ENCODE data around the gene MDP1.
A peak's percentile ranks its signal among the peaks of the same experiment; 100 is the strongest.
"Not testable (repeated sequence)": the region's sequence is repeated elsewhere in the genome, so short reads cannot be mapped to it uniquely, and the experiment has no call there.

Gene MDP1

DNA sequence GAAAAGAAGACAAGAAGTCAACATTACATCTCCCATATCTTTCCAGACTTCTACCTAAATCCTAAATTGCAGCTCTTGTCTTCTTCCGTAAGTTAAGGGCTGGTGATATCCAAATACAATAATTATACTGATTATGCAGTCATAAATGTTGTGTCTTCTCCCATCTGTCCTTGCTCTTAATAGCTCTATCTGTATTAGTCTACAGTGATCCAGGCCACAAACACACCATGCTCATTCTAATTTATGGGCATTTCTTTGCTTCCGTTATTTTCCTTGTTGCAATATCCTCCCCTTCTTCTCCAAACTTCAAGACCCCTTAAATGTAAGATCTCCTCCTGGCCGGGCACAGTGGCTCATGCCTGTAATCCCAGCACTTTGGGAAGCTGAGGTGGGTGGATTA, 3.7 kb upstream of the MDP1 start:
- Histone ChIP-seq H4K91ac (ENCODE audit: low read depth, low read length) (no peak overlapping the region), H3K27ac (ENCODE audit: low read depth, low read length) (no peak overlapping the region), H3K27me3 (ENCODE audit: insufficient read depth, low read length) (no peaks in the 10 kb centered on the region), H2BK12ac (ENCODE audit: low read length) (no peak overlapping the region), H3K9ac (ENCODE audit: low read length) (no peak overlapping the region), H4K8ac (ENCODE audit: low read depth, low read length) (no peak overlapping the region), H3K18ac (ENCODE audit: low read length) (no peak overlapping the region), H3K79me1 (ENCODE audit: low read length) (peaks cover 3% of the 10 kb centered on the region), H2BK5ac (ENCODE audit: low read depth, low read length, poor library complexity) (no peak overlapping the region), H2AK5ac (ENCODE audit: low read length) (no peak overlapping the region), H3K23ac (ENCODE audit: low read length) (no peak overlapping the region), H3K4me2 (ENCODE audit: low read length) (no peak overlapping the region), H3K14ac (ENCODE audit: low read length) (no peak overlapping the region), H3K4me3 (ENCODE audit: low read depth, low read length) (no peak overlapping the region), H3K4ac (ENCODE audit: low read depth, low read length) (no peak overlapping the region), H4K12ac (ENCODE audit: low read depth, low read length) (no peak overlapping the region), H3K36me3 (ENCODE audit: control insufficient read depth in 1 of 2, insufficient read depth in 2 of 2, low read length in 2 of 2) (peaks cover 8 to 9% of the 10 kb centered on the region in 2 experiments), H3K9me3 (ENCODE audit: insufficient read depth, low read depth, low read length) (no peaks in the 10 kb centered on the region), H2BK120ac (ENCODE audit: insufficient read depth, low read length, poor library complexity) (no peak overlapping the region), H2AFZ (ENCODE audit: insufficient read depth, low read length, poor library complexity) (no peak overlapping the region), H3K79me2 (ENCODE audit: control insufficient read depth, insufficient read depth, low read length, poor library complexity) (peaks cover 5% of the 10 kb centered on the region), H3K4me1 (ENCODE audit: control insufficient read depth in 1 of 2, insufficient read depth in 2 of 2, low read length in 2 of 2) (no peaks in the 10 kb centered on the region)
- no peak for DNase-seq
- WGBS (ENCODE audit: extremely low coverage, insufficient coverage, insufficient read length), result no CpG with 5 or more reads among the region's 3 CpGs

DNA sequence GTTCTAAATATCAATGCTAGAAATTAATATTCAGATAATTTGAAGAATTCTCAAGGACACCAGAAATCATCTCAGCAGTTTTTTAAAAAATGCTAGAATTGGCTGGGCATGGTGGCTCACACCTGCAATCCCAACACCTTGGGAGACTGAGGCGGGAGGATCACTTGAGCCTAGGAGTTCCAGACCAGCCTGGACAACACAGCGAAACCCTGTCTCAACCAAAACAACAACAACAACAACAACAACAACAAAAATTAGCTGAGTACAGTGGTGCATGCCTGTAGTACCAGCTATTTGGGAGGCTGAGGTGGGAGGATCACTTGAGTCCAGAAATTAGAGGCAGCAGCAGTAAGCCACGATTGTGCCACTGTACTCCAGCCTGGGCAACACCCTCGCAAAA, 3.2 kb upstream of the MDP1 start:
- WGBS (ENCODE audit: extremely low coverage, insufficient coverage, insufficient read length), result no CpG with 5 or more reads among the region's 4 CpGs
- no peak overlapping the region for H2AFZ ChIP-seq (ENCODE audit: insufficient read depth, low read length, poor library complexity)
- peaks cover 5% of the 10 kb centered on the region for H3K79me2 ChIP-seq (ENCODE audit: control insufficient read depth, insufficient read depth, low read length, poor library complexity)
- no peak overlapping the region for H3K18ac ChIP-seq (ENCODE audit: low read length)
- no peak overlapping the region for H2BK12ac ChIP-seq (ENCODE audit: low read length)
- H3K14ac ChIP-seq (ENCODE audit: low read length), result no peak overlapping the region
- no peak overlapping the region for H2BK5ac ChIP-seq (ENCODE audit: low read depth, low read length, poor library complexity)
- peaks cover 3% of the 10 kb centered on the region for H3K79me1 ChIP-seq (ENCODE audit: low read length)
- peaks cover 7 to 8% of the 10 kb centered on the region in 2 experiments for H3K36me3 ChIP-seq (ENCODE audit: control insufficient read depth in 1 of 2, insufficient read depth in 2 of 2, low read length in 2 of 2)
- H3K4me1 ChIP-seq (ENCODE audit: control insufficient read depth in 1 of 2, insufficient read depth in 2 of 2, low read length in 2 of 2), result no peaks in the 10 kb centered on the region
- H4K8ac ChIP-seq (ENCODE audit: low read depth, low read length), result no peak overlapping the region
- no peak overlapping the region for H4K12ac ChIP-seq (ENCODE audit: low read depth, low read length)
- no peak overlapping the region for H3K9ac ChIP-seq (ENCODE audit: low read length)
- no peaks in the 10 kb centered on the region for H3K27me3 ChIP-seq (ENCODE audit: insufficient read depth, low read length)
- H3K4me3 ChIP-seq (ENCODE audit: low read depth, low read length), result no peak overlapping the region
- DNase-seq, result no peak
- H3K4ac ChIP-seq (ENCODE audit: low read depth, low read length), result no peak overlapping the region
- H3K27ac ChIP-seq (ENCODE audit: low read depth, low read length), result no peak overlapping the region
- H3K4me2 ChIP-seq (ENCODE audit: low read length), result no peak overlapping the region
- H3K9me3 ChIP-seq (ENCODE audit: insufficient read depth, low read depth, low read length), result no peaks in the 10 kb centered on the region
- no peak overlapping the region for H3K23ac ChIP-seq (ENCODE audit: low read length)
- no peak overlapping the region for H2BK120ac ChIP-seq (ENCODE audit: insufficient read depth, low read length, poor library complexity)
- no peak overlapping the region for H2AK5ac ChIP-seq (ENCODE audit: low read length)
- no peak overlapping the region for H4K91ac ChIP-seq (ENCODE audit: low read depth, low read length)

GRCh38 chr14:24216876-24217275, 1.0 kb upstream of the MDP1 start:
- H3K9me3 ChIP-seq (ENCODE audit: insufficient read depth, low read depth, low read length); H4K12ac ChIP-seq (ENCODE audit: low read depth, low read length); H3K14ac ChIP-seq (ENCODE audit: low read length); DNase-seq; H3K79me1 ChIP-seq (ENCODE audit: low read length); H2AFZ ChIP-seq (ENCODE audit: insufficient read depth, low read length, poor library complexity); H3K18ac ChIP-seq (ENCODE audit: low read length); H3K79me2 ChIP-seq (ENCODE audit: control insufficient read depth, insufficient read depth, low read length, poor library complexity); H3K23ac ChIP-seq (ENCODE audit: low read length); H3K9ac ChIP-seq (ENCODE audit: low read length); H4K8ac ChIP-seq (ENCODE audit: low read depth, low read length); H2BK120ac ChIP-seq (ENCODE audit: insufficient read depth, low read length, poor library complexity); H3K27ac ChIP-seq (ENCODE audit: low read depth, low read length); H4K91ac ChIP-seq (ENCODE audit: low read depth, low read length); H2BK12ac ChIP-seq (ENCODE audit: low read length); H3K4me1 ChIP-seq (ENCODE audit: control insufficient read depth in 1 of 2, insufficient read depth in 2 of 2, low read length in 2 of 2); H3K4me3 ChIP-seq (ENCODE audit: low read depth, low read length); H3K4ac ChIP-seq (ENCODE audit: low read depth, low read length); H3K4me2 ChIP-seq (ENCODE audit: low read length); H2AK5ac ChIP-seq (ENCODE audit: low read length); H2BK5ac ChIP-seq (ENCODE audit: low read depth, low read length, poor library complexity); H3K36me3 ChIP-seq (ENCODE audit: control insufficient read depth in 1 of 2, insufficient read depth in 2 of 2, low read length in 2 of 2); H3K27me3 ChIP-seq (ENCODE audit: insufficient read depth, low read length): not testable (repeated sequence)
- WGBS (ENCODE audit: extremely low coverage, insufficient coverage, insufficient read length), result no CpG with 5 or more reads among the region's 1 CpG

DNA sequence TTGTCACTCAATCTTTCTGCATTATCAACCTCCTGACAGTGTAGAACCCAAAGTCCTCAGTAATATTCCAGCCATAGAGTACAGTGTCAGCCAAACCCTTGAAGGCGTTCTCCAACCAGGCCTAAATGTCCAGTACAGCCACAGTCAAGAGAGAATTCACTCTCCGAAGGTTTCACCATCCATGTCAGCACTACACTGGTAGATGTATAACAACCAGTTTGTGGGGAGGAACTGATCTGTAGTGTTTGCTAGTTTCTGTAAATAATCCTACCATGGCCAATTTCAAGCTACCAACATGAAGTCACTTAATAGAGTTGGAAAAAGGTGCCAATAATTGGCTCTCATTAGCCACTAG, 456 bp upstream of the MDP1 start:
- Histone ChIP-seq H2AK5ac (ENCODE audit: low read length) (no peak overlapping the region), H3K79me1 (ENCODE audit: low read length) (peaks cover 8% of the 10 kb centered on the region), H3K4me1 (ENCODE audit: control insufficient read depth in 1 of 2, insufficient read depth in 2 of 2, low read length in 2 of 2) (peaks cover 0 to 2% of the 10 kb centered on the region in 2 experiments), H3K14ac (ENCODE audit: low read length) (no peak overlapping the region), H2AFZ (ENCODE audit: insufficient read depth, low read length, poor library complexity) (no peak overlapping the region), H3K79me2 (ENCODE audit: control insufficient read depth, insufficient read depth, low read length, poor library complexity) (peaks cover 3% of the 10 kb centered on the region), H3K9ac (ENCODE audit: low read length) (no peak overlapping the region), H4K91ac (ENCODE audit: low read depth, low read length) (no peak overlapping the region), H4K8ac (ENCODE audit: low read depth, low read length) (no peak overlapping the region), H3K4ac (ENCODE audit: low read depth, low read length) (no peak overlapping the region), H3K27me3 (ENCODE audit: insufficient read depth, low read length) (no peaks in the 10 kb centered on the region), H3K18ac (ENCODE audit: low read length) (no peak overlapping the region), H2BK5ac (ENCODE audit: low read depth, low read length, poor library complexity) (no peak overlapping the region), H3K9me3 (ENCODE audit: insufficient read depth, low read depth, low read length) (no peaks in the 10 kb centered on the region), H3K4me2 (ENCODE audit: low read length) (peak overlapping the region; percentile 72), H3K4me3 (ENCODE audit: low read depth, low read length) (no peak overlapping the region), H2BK12ac (ENCODE audit: low read length) (no peak overlapping the region), H3K27ac (ENCODE audit: low read depth, low read length) (no peak overlapping the region), H4K12ac (ENCODE audit: low read depth, low read length) (no peak overlapping the region), H3K23ac (ENCODE audit: low read length) (no peak overlapping the region), H2BK120ac (ENCODE audit: insufficient read depth, low read length, poor library complexity) (no peak overlapping the region), H3K36me3 (ENCODE audit: control insufficient read depth in 1 of 2, insufficient read depth in 2 of 2, low read length in 2 of 2) (peaks cover 7 to 9% of the 10 kb centered on the region in 2 experiments)
- WGBS (ENCODE audit: extremely low coverage, insufficient coverage, insufficient read length), result no CpG with 5 or more reads among the region's 2 CpGs
- DNase-seq, result no peak
